GM12878 (cell line): ENCODE results near the gene PLCG1. TPM values are rescaled to one million over a fixed set of nuclear protein-coding genes. Genes with fewer than 3 reads are reported as not detected.

Source experiments
- ATAC-seq: fragments of 200-7000 bp; cut with Tn5 transposase; 3 replicates; pipeline ENCODE4 v1.9.1; 2020; ENCODE audit warnings: mild to moderate bottlenecking, moderate library complexity
- BruUV-seq: library from RNA; stranded (reverse); fragments of 400-500 nt; replicated peaks from 2 replicates; lab custom pipeline; 2021; lab: Mats Ljungman, UMichigan
- CTCF ChIA-PET: fragments of 300-600 bp; sonication (Branson Sonifier 250); formaldehyde crosslinking; extraction: SDS; loops from one replicate; lab custom pipeline; 2021; ENCODE audit warnings: inconsistent platforms; lab: Yijun Ruan, JAX
- POLR2A ChIA-PET: fragments of 350-600 bp; formaldehyde crosslinking; extraction: SDS; loops from one replicate; lab custom pipeline; 2021; ENCODE audit warnings: inconsistent platforms; lab: Charles Lee
- RAD21 ChIA-PET: fragments of 300-600 bp; sonication (Branson Sonifier 250); formaldehyde crosslinking; loops from one replicate; lab custom pipeline; 2023; ENCODE audit warnings: antibody characterized with exemption; ENCODE audit not compliant: unreplicated experiment; lab: Charles Lee
- SMC1A ChIA-PET: fragments of 300-600 bp; sonication (Branson Sonifier 250); formaldehyde crosslinking; loops from one replicate; lab custom pipeline; 2023; ENCODE audit not compliant: unreplicated experiment, uncharacterized antibody; lab: Charles Lee
- DNase-seq: peaks from one replicate; pipeline ENCODE4 v3.0.0-alpha.2; 2011; ENCODE audit warnings: low read depth, low spot score
- FAIRE-seq: peaks from 3 replicates; lab custom pipeline; 2011; peaks lifted over from hg19 to GRCh38; lab: Jason Lieb, UNC
- H2AFZ ChIP-seq: 2 replicates; pipeline ENCODE4 v1.6.0; 2011; ENCODE audit warnings: low read depth, low read length, control low read depth; ENCODE audit not compliant: control insufficient read depth
- H3K27ac ChIP-seq: 2 replicates; pipeline ENCODE4 v1.5.1; 2011; ENCODE audit warnings: control low read depth; ENCODE audit not compliant: control insufficient read depth, insufficient read depth
- H3K27me3 ChIP-seq, 2 experiments: replicated peaks in 1 of 2; 2 replicates each; pipeline versions ENCODE4 v1.6.0 to v1.6.1; 2011; ENCODE audit warnings: low read length in 1 of 2; ENCODE audit not compliant: control insufficient read depth in 2 of 2, insufficient read depth in 2 of 2
- H3K36me3 ChIP-seq, 2 experiments: 2 replicates each; pipeline ENCODE4 v1.5.1; 2011; ENCODE audit warnings: low read length in 1 of 2; ENCODE audit not compliant: control insufficient read depth in 2 of 2, insufficient read depth in 2 of 2
- H3K4me1 ChIP-seq: 2 replicates; pipeline ENCODE4 v1.6.1; 2011; ENCODE audit warnings: mild to moderate bottlenecking, low read length, moderate library complexity, mixed read lengths; ENCODE audit not compliant: control insufficient read depth, insufficient read depth
- H3K4me2 ChIP-seq: 2 replicates; pipeline ENCODE4 v1.6.0; 2011; ENCODE audit warnings: control low read depth; ENCODE audit not compliant: control insufficient read depth, insufficient read depth
- H3K4me3 ChIP-seq: fragments of 200-600 bp; sonication (generic); 2 replicates; pipeline ENCODE4 v1.5.1; 2016
- H3K79me2 ChIP-seq: 2 replicates; pipeline ENCODE4 v1.6.0; 2011; ENCODE audit warnings: low read length; ENCODE audit not compliant: control insufficient read depth, insufficient read depth
- H3K9ac ChIP-seq: 2 replicates; pipeline ENCODE4 v1.8.0; 2011; ENCODE audit warnings: low read length, control low read depth, mixed read lengths; ENCODE audit not compliant: control insufficient read depth, insufficient read depth
- H3K9me3 ChIP-seq: replicated peaks from 3 replicates; pipeline ENCODE4 v1.5.1; 2011; ENCODE audit warnings: mild to moderate bottlenecking, low read length; ENCODE audit not compliant: control insufficient read depth, insufficient read depth
- H4K20me1 ChIP-seq: 2 replicates; pipeline ENCODE4 v1.6.0; 2011; ENCODE audit not compliant: control insufficient read depth, insufficient read depth
- CHD4 ChIP-seq: fragments of 200-600 bp; sonication (generic); IDR thresholded peaks from 2 replicates; pipeline ENCODE4 v1.6.1; 2016; ENCODE audit warnings: mild to moderate bottlenecking
- FOS ChIP-seq: IDR thresholded peaks from 3 replicates; pipeline ENCODE4 v1.6.1; 2011; ENCODE audit warnings: borderline replicate concordance; ENCODE audit not compliant: insufficient read length; ENCODE audit errors: extremely low read depth
- KLF5 ChIP-seq: fragments of 450-650 bp; IDR thresholded peaks from 2 replicates; pipeline ENCODE4 v1.6.1; 2014; ENCODE audit warnings: mild to moderate bottlenecking; ENCODE audit not compliant: partially characterized antibody
- NKRF ChIP-seq: fragments of 450-650 bp; conservative IDR thresholded peaks from 2 replicates; pipeline ENCODE4 v1.6.1; 2017; ENCODE audit warnings: mild to moderate bottlenecking, moderate library complexity
- RAD51 ChIP-seq: fragments of 450-650 bp; IDR thresholded peaks from 2 replicates; pipeline ENCODE4 v1.6.1; 2016; ENCODE audit warnings: moderate library complexity, mild to moderate bottlenecking, inconsistent platforms
- TAF1 ChIP-seq: IDR thresholded peaks from 2 replicates; pipeline ENCODE4 v1.6.1; 2011; ENCODE audit warnings: mild to moderate bottlenecking, low read depth, low read length, borderline replicate concordance
- ZBTB40 ChIP-seq: fragments of 450-650 bp; IDR thresholded peaks from 2 replicates; pipeline ENCODE4 v1.6.1; 2016; ENCODE audit warnings: mild to moderate bottlenecking, moderate library complexity, borderline replicate concordance
- ZNF622 ChIP-seq: fragments of 450-650 bp; IDR thresholded peaks from 2 replicates; pipeline ENCODE4 v1.6.1; 2017; ENCODE audit warnings: mild to moderate bottlenecking, inconsistent platforms
- ZSCAN29 ChIP-seq: fragments of 450-650 bp; IDR thresholded peaks from 2 replicates; pipeline ENCODE4 v1.6.1; 2017; ENCODE audit warnings: mild to moderate bottlenecking, moderate library complexity
- WGBS: methylation state at CpG from one replicate; pipeline ENCODE4 v1.1.6; 2016; ENCODE audit warnings: low lambda C conversion rate; ENCODE audit not compliant: insufficient replicate concordance, insufficient coverage; ENCODE audit errors: missing lambda C conversion rate; 5-methylcytosine and 5-hydroxymethylcytosine counted together
- in situ Hi-C: fragments of 300-500 bp; cut with MboI; formaldehyde crosslinking; loops from 9 replicates; pipeline ENCODE4 v1.14.3; 2018; ENCODE audit warnings: mixed read lengths
- intact Hi-C: fragments of 100-400 bp; cut with micrococcal nuclease; formaldehyde crosslinking; loops from one replicate; pipeline ENCODE4 v1.14.2; 2022; ENCODE audit not compliant: unreplicated experiment
- polyA plus RNA-seq, 11 experiments: library from polyadenylated mRNA; depleted of rRNA in 4 of 11; unstranded in 6 of 11; stranded (reverse) in 5 of 11; fragments of >200 nt; fragmentation: Nextera tagmentation in 4 of 11; fragmentation: Illumina TruSeq in 1 of 11; extraction: Ambion mirVana in 4 of 11; extraction: Trizol in 1 of 11; gene quantifications; 1 replicate in 1 of 11; 2 replicates in 10 of 11; pipeline versions ENCODE4 v1.2.1 to v1.2.3, GENCODE V29; 2011 to 2016; ENCODE audit warnings: inconsistent platforms in 2 of 11, missing spikeins in 2 of 11, low read depth in 1 of 11
- total RNA-seq, 4 experiments: library from RNA; depleted of rRNA in 3 of 4; stranded (reverse); fragments of >200 nt in 3 of 4; fragmentation: Illumina TruSeq in 1 of 4; extraction: Trizol in 1 of 4; gene quantifications; 2 replicates each; pipeline versions ENCODE4 v1.2.1 to v1.2.3, GENCODE V29; 2013 to 2021

PLCG1 gene
- total and polyA plus RNA-seq, 10 of the 15 experiments (the other 5 are each of a cell fraction or from before 2014, with no cell fraction given) = 2.6 to 114 (median 45.3) TPM

- no peak for TF ChIP-seq ZBTB40
- TF ChIP-seq CHD4 = no peak
- no peak for TF ChIP-seq KLF5
- no peak for TF ChIP-seq RAD51
- no peak for TF ChIP-seq ZSCAN29
- no peak for TF ChIP-seq TAF1
These were observed 37.3 kb upstream of the PLCG1 start (continued) for GRCh38 chr20:41100001-41100480.

GRCh38 chr20:41101660-41102059 is 35.7 kb upstream of the PLCG1 start:
- H3K4me3 ChIP-seq = no peak overlapping the region
- ATAC-seq (no peak), DNase-seq (no peak), FAIRE-seq (no peak)
- ChIA-PET POLR2A (no interaction called here), CTCF (interaction anchor here (1.8 kb wide), 1 partner anchor 139 kb away, joined by 4 read pairs; no protein-coding TSS in a partner anchor), RAD21 (no interaction called here), SMC1A (interaction anchor here (0.8 to 1.0 kb wide), 3 partner anchors 111 to 304 kb away, joined by 3 read pairs; no protein-coding TSS in a partner anchor)
- no peak overlapping the region for H3K27ac ChIP-seq
- TSS peak; percentile 13 for BruUV-seq
- H3K79me2 ChIP-seq = no peaks in the 10 kb centered on the region
- intact Hi-C loops (no loop called here), in situ Hi-C loops (no loop called here)
- no peak overlapping the region for H2AFZ ChIP-seq
- H3K27me3 ChIP-seq = no peaks in the 10 kb centered on the region
- TF ChIP-seq ZNF622 = no peak
- TF ChIP-seq FOS = no peak
- TF ChIP-seq NKRF = no peak
- H3K9ac ChIP-seq = no peak overlapping the region
- H3K36me3 ChIP-seq = peaks cover 15 to 50% of the 10 kb centered on the region in 2 experiments
- 100% methylated on average over 2 of the region's 2 CpGs for WGBS
- no peaks in the 10 kb centered on the region for H3K4me1 ChIP-seq
- no peaks in the 10 kb centered on the region for H4K20me1 ChIP-seq
- no peak overlapping the region for H3K4me2 ChIP-seq
- H3K9me3 ChIP-seq = no peaks in the 10 kb centered on the region
